ENCODE results near the gene FAM83G. TPM values are rescaled to one million over a fixed set of nuclear protein-coding genes. Genes with fewer than 3 reads are reported as not detected.

The FAM83G gene
- total RNA-seq, 1 experiment from 2014 or later: 31.4 TPM

- no peaks in the 10 kb centered on the region; the same call in 1 of the 2 replicates for H3K27me3 Mint-ChIP-seq (ENCODE audit: low read depth)
- H3K9me3 Mint-ChIP-seq: no peaks in the 10 kb centered on the region
- no peaks in the 10 kb centered on the region for H3K36me3 Mint-ChIP-seq
- POLR2A ChIA-PET: no interaction called here
- H3K4me3 Mint-ChIP-seq: no peak overlapping the region
- TF ChIP-seq NFATC4 (CRISPR knock-in tag; IDR thresholded peaks at IDR 0.05) (no peak), PREB (CRISPR knock-in tag; IDR thresholded peaks at IDR 0.05; ENCODE audit: borderline replicate concordance) (no peak), MYBL2 (CRISPR knock-in tag; IDR thresholded peaks at IDR 0.05) (no peak), AR (CRISPR knock-in tag; IDR thresholded peaks at IDR 0.05) (no peak), E2F4 (CRISPR knock-in tag; IDR thresholded peaks at IDR 0.05; ENCODE audit: borderline replicate concordance, low read depth) (no peak), ZNF512 (CRISPR knock-in tag; IDR thresholded peaks at IDR 0.05; ENCODE audit: borderline replicate concordance) (no peak), HMGA2 (CRISPR knock-in tag; IDR thresholded peaks at IDR 0.05) (no peak), ZNF263 (CRISPR knock-in tag; IDR thresholded peaks at IDR 0.05; ENCODE audit: low read depth) (no peak), JAZF1 (CRISPR knock-in tag; IDR thresholded peaks at IDR 0.05) (no peak), ZNF121 (CRISPR knock-in tag; IDR thresholded peaks at IDR 0.05) (no peak), SMAD4 (CRISPR knock-in tag; IDR thresholded peaks at IDR 0.05) (no peak), MXD4 (CRISPR knock-in tag; IDR thresholded peaks at IDR 0.05; ENCODE audit: borderline replicate concordance) (no peak), ELF4 (CRISPR knock-in tag; IDR thresholded peaks at IDR 0.05; ENCODE audit: low read depth) (no peak), SMAD3 (CRISPR knock-in tag; IDR thresholded peaks at IDR 0.05; ENCODE audit: borderline replicate concordance) (no peak), MAX (CRISPR knock-in tag; IDR thresholded peaks at IDR 0.05) (no peak)
- H3K27ac Mint-ChIP-seq: no peak overlapping the region
- DNase-seq (ENCODE audit: low spot score) (no peak), ATAC-seq (no peak)
- 0 out of 2 replicates have a peak, but pooled peaks cover 5% of the 10 kb centered on the region for H3K4me1 Mint-ChIP-seq
- CTCF ChIA-PET: interaction anchor here (0.5 to 2.9 kb wide), 2 partner anchors 58 to 224 kb away, joined by 3 to 7 read pairs; no protein-coding TSS in a partner anchor
Measured at GRCh38 chr17:19018600-19018950, 14.0 kb upstream of the FAM83G start.

- H3K36me3 Mint-ChIP-seq: no peaks in the 10 kb centered on the region
- ATAC-seq (no peak), DNase-seq (ENCODE audit: low spot score) (no peak)
- no peak overlapping the region for H3K27ac Mint-ChIP-seq
- H3K27me3 Mint-ChIP-seq (ENCODE audit: low read depth): no peaks in the 10 kb centered on the region; the same call in 1 of the 2 replicates
- H3K4me1 Mint-ChIP-seq: 0 out of 2 replicates have a peak, but pooled peaks cover 5% of the 10 kb centered on the region
- POLR2A ChIA-PET: no interaction called here
- no peak overlapping the region for H3K4me3 Mint-ChIP-seq
- CTCF ChIA-PET: interaction anchor here (1.9 kb wide), 1 partner anchor 57 kb away, joined by 8 read pairs; no protein-coding TSS in a partner anchor
- no peaks in the 10 kb centered on the region for H3K9me3 Mint-ChIP-seq
- TF ChIP-seq CREB1 (CRISPR knock-in tag; IDR thresholded peaks at IDR 0.05): no peak
- no peak for TF ChIP-seq ZNF416 (CRISPR knock-in tag; IDR thresholded peaks at IDR 0.05)
- TF ChIP-seq STAT6 (CRISPR knock-in tag; conservative IDR thresholded peaks at IDR 0.05; ENCODE audit: low read depth): no peak
- no peak for TF ChIP-seq FOXK1 (CRISPR knock-in tag; IDR thresholded peaks at IDR 0.05)
- no peak for TF ChIP-seq SOX15 (CRISPR knock-in tag; IDR thresholded peaks at IDR 0.05)
- no peak for TF ChIP-seq MXD4 (CRISPR knock-in tag; IDR thresholded peaks at IDR 0.05; ENCODE audit: borderline replicate concordance)
- TF ChIP-seq ZSCAN18 (CRISPR knock-in tag; IDR thresholded peaks at IDR 0.05): no peak
- TF ChIP-seq ZMAT4 (CRISPR knock-in tag; IDR thresholded peaks at IDR 0.05): no peak
- no peak for TF ChIP-seq GRHL2 (CRISPR knock-in tag; IDR thresholded peaks at IDR 0.05; ENCODE audit: insufficient replicate concordance, severe bottlenecking)
Measured at GRCh38 chr17:19017804-19018599, 13.4 kb upstream of the FAM83G start.
